Measurements from ENCODE around the gene GSS. TPM values are rescaled to one million over a fixed set of nuclear protein-coding genes. Genes with fewer than 3 reads are reported as not detected.
A peak's percentile ranks its signal among the peaks of the same experiment; 100 is the strongest.

Gene GSS
- total and polyA plus RNA-seq, 2 donors from 2014 or later = 54.9 to 71.5 TPM

DNA sequence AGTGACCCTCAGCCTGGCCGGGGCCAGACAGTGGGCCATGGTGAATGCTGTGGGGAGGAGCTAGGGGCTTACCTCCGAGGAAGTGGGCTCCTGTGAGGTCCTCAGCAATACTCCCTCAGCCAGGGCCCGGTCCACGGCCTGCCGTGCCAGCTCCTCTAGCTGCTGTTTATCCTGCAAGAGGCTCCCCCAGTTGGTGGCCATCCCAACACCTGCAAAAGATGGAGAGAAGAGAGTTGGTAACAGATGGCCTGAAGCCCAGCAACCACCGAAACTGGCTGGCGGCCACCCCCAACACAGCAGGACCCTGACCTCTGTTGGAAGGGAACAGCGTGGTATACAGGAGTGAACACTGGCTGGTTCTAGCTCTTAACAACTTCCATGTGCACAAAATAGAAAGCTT, 4.0 kb downstream of the GSS start:
- FAIRE-seq = no peak
- no peak for DNase-seq
- Histone ChIP-seq H3K9me3 (ENCODE audit: control insufficient read depth in 2 of 3, insufficient read depth in 1 of 3, low read length in 3 of 3) (no peaks in the 10 kb centered on the region), H3K27ac (ENCODE audit: low read depth in 2 of 2, low read length in 2 of 2) (peak overlapping the region in 1 of 2 donors; percentile 3), H3K36me3 (ENCODE audit: control insufficient read depth in 2 of 3, insufficient read depth in 3 of 3, low read length in 3 of 3) (no peaks in the 10 kb centered on the region), H3K4me1 (ENCODE audit: control insufficient read depth in 2 of 3, insufficient read depth in 2 of 3, low read depth in 1 of 3, low read length in 3 of 3) (peaks cover 0 to 20% (median 15%) of the 10 kb centered on the region in 3 donors), H3K4me3 (ENCODE audit: low read length in 3 of 3) (no peak overlapping the region), H3K27me3 (ENCODE audit: control insufficient read depth, insufficient read depth, low read length) (no peaks in the 10 kb centered on the region), H3K9ac (ENCODE audit: low read length in 3 of 3) (no peak overlapping the region)
- intact Hi-C loops (cut with DNase I) = no loop called here
- TF ChIP-seq, protein P1, sequence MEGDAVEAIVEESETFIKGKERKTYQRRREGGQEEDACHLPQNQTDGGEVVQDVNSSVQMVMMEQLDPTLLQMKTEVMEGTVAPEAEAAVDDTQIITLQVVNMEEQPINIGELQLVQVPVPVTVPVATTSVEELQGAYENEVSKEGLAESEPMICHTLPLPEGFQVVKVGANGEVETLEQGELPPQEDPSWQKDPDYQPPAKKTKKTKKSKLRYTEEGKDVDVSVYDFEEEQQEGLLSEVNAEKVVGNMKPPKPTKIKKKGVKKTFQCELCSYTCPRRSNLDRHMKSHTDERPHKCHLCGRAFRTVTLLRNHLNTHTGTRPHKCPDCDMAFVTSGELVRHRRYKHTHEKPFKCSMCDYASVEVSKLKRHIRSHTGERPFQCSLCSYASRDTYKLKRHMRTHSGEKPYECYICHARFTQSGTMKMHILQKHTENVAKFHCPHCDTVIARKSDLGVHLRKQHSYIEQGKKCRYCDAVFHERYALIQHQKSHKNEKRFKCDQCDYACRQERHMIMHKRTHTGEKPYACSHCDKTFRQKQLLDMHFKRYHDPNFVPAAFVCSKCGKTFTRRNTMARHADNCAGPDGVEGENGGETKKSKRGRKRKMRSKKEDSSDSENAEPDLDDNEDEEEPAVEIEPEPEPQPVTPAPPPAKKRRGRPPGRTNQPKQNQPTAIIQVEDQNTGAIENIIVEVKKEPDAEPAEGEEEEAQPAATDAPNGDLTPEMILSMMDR (IDR thresholded peaks at IDR 0.05; ENCODE audit: borderline replicate concordance, extremely low read depth, insufficient read depth) = no peak

GRCh38 chr20:34951252-34951651, 4.4 kb downstream of the GSS start:
- Histone ChIP-seq H3K27me3 (ENCODE audit: control insufficient read depth, insufficient read depth, low read length) (no peaks in the 10 kb centered on the region), H3K4me1 (ENCODE audit: control insufficient read depth in 2 of 3, insufficient read depth in 2 of 3, low read depth in 1 of 3, low read length in 3 of 3) (peaks cover 0 to 20% (median 12%) of the 10 kb centered on the region in 3 donors), H3K9ac (ENCODE audit: low read length in 3 of 3) (no peak overlapping the region), H3K36me3 (ENCODE audit: control insufficient read depth in 2 of 3, insufficient read depth in 3 of 3, low read length in 3 of 3) (no peaks in the 10 kb centered on the region), H3K9me3 (ENCODE audit: control insufficient read depth in 2 of 3, insufficient read depth in 1 of 3, low read length in 3 of 3) (no peaks in the 10 kb centered on the region), H3K4me3 (ENCODE audit: low read length in 3 of 3) (no peak overlapping the region), H3K27ac (ENCODE audit: low read depth in 2 of 2, low read length in 2 of 2) (no peak overlapping the region)
- FAIRE-seq (no peak), DNase-seq (no peak)
- intact Hi-C loops (cut with DNase I) = no loop called here
- TF ChIP-seq, protein P1 (IDR thresholded peaks at IDR 0.05; ENCODE audit: borderline replicate concordance, extremely low read depth, insufficient read depth) = no peak

GRCh38 chr20:34949120-34949519, 6.5 kb downstream of the GSS start:
- TF ChIP-seq, protein P1 (IDR thresholded peaks at IDR 0.05; ENCODE audit: borderline replicate concordance, extremely low read depth, insufficient read depth) = no peak
- Histone ChIP-seq H3K9me3 (ENCODE audit: control insufficient read depth in 2 of 3, insufficient read depth in 1 of 3, low read length in 3 of 3) (no peaks in the 10 kb centered on the region), H3K4me3 (ENCODE audit: low read length in 3 of 3) (no peak overlapping the region), H3K4me1 (ENCODE audit: control insufficient read depth in 2 of 3, insufficient read depth in 2 of 3, low read depth in 1 of 3, low read length in 3 of 3) (peaks cover 0 to 25% (median 5%) of the 10 kb centered on the region in 3 donors), H3K36me3 (ENCODE audit: control insufficient read depth in 2 of 3, insufficient read depth in 3 of 3, low read length in 3 of 3) (peaks cover 0 to 2% (median 0%) of the 10 kb centered on the region in 3 donors), H3K27ac (ENCODE audit: low read depth in 2 of 2, low read length in 2 of 2) (peak overlapping the region; percentile 13 to 36), H3K27me3 (ENCODE audit: control insufficient read depth, insufficient read depth, low read length) (no peaks in the 10 kb centered on the region), H3K9ac (ENCODE audit: low read length in 3 of 3) (no peak overlapping the region)
- intact Hi-C loops (cut with DNase I) = no loop called here
- FAIRE-seq (no peak), DNase-seq (no peak)

GRCh38 chr20:34948030-34948429, 7.6 kb downstream of the GSS start:
- DNase-seq = no peak
- Histone ChIP-seq H3K36me3 (ENCODE audit: control insufficient read depth in 2 of 3, insufficient read depth in 3 of 3, low read length in 3 of 3) (peaks cover 0 to 2% (median 0%) of the 10 kb centered on the region in 3 donors), H3K4me1 (ENCODE audit: control insufficient read depth in 2 of 3, insufficient read depth in 2 of 3, low read depth in 1 of 3, low read length in 3 of 3) (peaks cover 0 to 25% (median 5%) of the 10 kb centered on the region in 3 donors), H3K27me3 (ENCODE audit: control insufficient read depth, insufficient read depth, low read length) (no peaks in the 10 kb centered on the region), H3K4me3 (ENCODE audit: low read length in 3 of 3) (no peak overlapping the region), H3K9me3 (ENCODE audit: control insufficient read depth in 2 of 3, insufficient read depth in 1 of 3, low read length in 3 of 3) (no peaks in the 10 kb centered on the region), H3K27ac (ENCODE audit: low read depth in 2 of 2, low read length in 2 of 2) (peak overlapping the region in 1 of 2 donors; percentile 59), H3K9ac (ENCODE audit: low read length in 3 of 3) (no peak overlapping the region)
- FAIRE-seq = no peak
- intact Hi-C loops (cut with DNase I) = no loop called here
- TF ChIP-seq, protein P1 (IDR thresholded peaks at IDR 0.05; ENCODE audit: borderline replicate concordance, extremely low read depth, insufficient read depth) = no peak
